Subcutaneous adipose tissue (tissue), 4 donors: ENCODE measurements around the gene LPCAT3. TPM values are rescaled to one million over a fixed set of nuclear protein-coding genes. Genes with fewer than 3 reads are reported as not detected.

Experiments
- total RNA-seq, 4 donors: library from RNA; depleted of rRNA; stranded (reverse); fragments of >200 nt; gene quantifications; one replicate each; pipeline ENCODE4 v1.1.0, GENCODE V29; 2016
- TF ChIP-seq, protein P1 (sequence below): fragments of 450-650 bp; IDR thresholded peaks from one replicate; pipeline ENCODE4 v1.5.1; 2016; ENCODE audit warnings: low read depth, mild to moderate bottlenecking, control low read depth, antibody characterized with exemption, moderate library complexity

LPCAT3 gene
- total RNA-seq, 4 donors from 2014 or later = 21.8 to 55.9 (median 27.1) TPM

DNA sequence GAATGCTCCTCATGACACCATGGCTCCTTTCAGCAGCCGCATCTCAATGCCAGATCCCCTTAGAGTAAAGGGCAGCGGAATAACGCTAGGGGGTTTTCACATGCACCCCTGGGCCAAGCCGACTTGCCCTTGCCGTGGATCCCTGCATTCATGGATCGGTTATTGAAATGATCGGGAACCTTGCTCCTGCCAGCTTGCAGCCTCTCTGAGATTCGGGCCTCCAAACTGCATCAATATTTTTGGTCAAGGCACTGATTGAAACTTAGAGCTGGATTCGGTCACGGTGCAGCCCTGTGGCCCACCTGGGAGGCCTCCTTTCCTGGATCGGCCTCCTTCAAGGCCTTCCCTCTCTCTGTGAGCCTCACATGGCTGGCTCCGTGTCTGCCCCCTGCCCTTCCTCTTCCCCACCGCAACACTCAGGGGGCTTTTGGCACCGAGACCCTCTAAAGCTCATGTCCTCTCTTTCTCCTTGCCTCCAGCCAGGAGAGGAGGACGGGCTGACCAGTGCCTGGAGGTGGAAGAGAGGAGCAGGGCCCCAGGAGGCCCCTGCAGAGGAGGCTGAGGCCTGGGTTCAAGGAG, 65.3 kb downstream of the LPCAT3 start:
- TF ChIP-seq, protein P1, sequence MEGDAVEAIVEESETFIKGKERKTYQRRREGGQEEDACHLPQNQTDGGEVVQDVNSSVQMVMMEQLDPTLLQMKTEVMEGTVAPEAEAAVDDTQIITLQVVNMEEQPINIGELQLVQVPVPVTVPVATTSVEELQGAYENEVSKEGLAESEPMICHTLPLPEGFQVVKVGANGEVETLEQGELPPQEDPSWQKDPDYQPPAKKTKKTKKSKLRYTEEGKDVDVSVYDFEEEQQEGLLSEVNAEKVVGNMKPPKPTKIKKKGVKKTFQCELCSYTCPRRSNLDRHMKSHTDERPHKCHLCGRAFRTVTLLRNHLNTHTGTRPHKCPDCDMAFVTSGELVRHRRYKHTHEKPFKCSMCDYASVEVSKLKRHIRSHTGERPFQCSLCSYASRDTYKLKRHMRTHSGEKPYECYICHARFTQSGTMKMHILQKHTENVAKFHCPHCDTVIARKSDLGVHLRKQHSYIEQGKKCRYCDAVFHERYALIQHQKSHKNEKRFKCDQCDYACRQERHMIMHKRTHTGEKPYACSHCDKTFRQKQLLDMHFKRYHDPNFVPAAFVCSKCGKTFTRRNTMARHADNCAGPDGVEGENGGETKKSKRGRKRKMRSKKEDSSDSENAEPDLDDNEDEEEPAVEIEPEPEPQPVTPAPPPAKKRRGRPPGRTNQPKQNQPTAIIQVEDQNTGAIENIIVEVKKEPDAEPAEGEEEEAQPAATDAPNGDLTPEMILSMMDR = no peak

- TF ChIP-seq, protein P1 = no peak
These were observed 66.0 kb downstream of the LPCAT3 start for GRCh38 chr12:6952121-6952862.

GRCh38 chr12:6951551-6952120, 66.6 kb downstream of the LPCAT3 start:
- TF ChIP-seq, protein P1 = no peak

DNA sequence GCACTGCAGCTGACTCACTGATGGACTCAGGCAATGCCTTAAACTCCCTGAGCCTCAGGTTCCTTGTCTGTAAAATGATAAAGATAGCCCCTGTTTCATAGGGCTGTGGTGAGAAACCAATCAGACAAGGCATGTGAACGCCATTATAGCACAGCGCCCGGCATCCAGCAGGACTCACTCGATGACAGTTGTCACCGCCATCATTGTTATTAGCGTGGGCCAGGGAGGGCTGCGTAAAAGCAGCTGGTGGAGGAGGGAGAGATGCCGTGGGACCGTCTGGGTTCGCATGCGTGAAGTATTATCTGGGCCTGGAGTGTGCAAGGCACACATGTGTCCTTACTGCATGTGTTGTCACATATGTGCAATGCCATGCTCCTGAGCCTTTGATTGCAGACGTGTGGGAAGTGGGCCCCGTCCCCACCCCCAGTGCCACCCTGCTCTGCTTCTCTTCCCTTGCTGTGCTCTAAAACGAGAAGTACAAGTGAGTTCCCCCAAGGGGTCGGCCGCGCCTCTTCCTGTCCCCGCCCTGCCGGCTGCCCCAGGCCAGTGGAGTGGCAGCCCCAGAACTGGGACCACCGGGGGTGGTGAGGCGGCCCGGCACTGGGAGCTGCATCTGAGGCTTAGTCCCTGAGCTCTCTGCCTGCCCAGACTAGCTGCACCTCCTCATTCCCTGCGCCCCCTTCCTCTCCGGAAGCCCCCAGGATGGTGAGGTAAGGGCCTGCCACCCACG, 67.3 kb downstream of the LPCAT3 start, which contains the start of gene PTPN6:
Gene PTPN6, plus strand, starts transcription at position 546 of the 730 bp plus-strand sequence. Its CDS starts 157 bp downstream, at position 703.
- TF ChIP-seq, protein P1 = no peak

DNA sequence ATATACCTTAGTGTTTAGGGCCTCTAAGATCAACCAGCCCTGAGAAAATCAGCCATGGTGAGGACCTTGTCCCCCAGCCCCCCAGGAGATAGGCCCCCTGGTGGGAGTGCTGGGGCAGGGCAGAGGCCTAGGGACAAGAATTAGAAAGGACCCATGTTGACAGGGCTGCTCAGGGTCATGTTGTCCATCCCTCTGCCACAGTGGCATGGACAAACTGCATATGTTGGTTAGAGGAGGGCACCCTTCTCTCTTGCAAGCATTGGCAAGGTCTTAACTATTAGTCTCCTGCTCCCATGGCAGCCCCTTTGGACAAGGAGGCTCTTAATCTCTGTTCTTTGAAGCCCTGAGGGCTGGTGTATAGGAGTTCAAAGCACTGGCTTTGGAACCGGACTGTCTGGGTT, 67.9 kb downstream of the LPCAT3 start:
- TF ChIP-seq, protein P1 = no peak

GRCh38 chr12:6948873-6949594, 69.2 kb downstream of the LPCAT3 start:
- TF ChIP-seq, protein P1 = no peak
